DMS114 treated with DMSO at 0.1 percent for 48 hours (cell line): ENCODE results near the gene MOK.
"Not testable (repeated sequence)": the region's sequence is repeated elsewhere in the genome, so short reads cannot be mapped to it uniquely, and the experiment has no call there.

Experiments used
- DNase-seq: peaks from one replicate; lab custom pipeline; 2025; ENCODE audit not compliant: unreplicated experiment; lab: John Stamatoyannopoulos, UW

MOK gene, protein sequence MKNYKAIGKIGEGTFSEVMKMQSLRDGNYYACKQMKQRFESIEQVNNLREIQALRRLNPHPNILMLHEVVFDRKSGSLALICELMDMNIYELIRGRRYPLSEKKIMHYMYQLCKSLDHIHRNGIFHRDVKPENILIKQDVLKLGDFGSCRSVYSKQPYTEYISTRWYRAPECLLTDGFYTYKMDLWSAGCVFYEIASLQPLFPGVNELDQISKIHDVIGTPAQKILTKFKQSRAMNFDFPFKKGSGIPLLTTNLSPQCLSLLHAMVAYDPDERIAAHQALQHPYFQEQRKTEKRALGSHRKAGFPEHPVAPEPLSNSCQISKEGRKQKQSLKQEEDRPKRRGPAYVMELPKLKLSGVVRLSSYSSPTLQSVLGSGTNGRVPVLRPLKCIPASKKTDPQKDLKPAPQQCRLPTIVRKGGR

DNA sequence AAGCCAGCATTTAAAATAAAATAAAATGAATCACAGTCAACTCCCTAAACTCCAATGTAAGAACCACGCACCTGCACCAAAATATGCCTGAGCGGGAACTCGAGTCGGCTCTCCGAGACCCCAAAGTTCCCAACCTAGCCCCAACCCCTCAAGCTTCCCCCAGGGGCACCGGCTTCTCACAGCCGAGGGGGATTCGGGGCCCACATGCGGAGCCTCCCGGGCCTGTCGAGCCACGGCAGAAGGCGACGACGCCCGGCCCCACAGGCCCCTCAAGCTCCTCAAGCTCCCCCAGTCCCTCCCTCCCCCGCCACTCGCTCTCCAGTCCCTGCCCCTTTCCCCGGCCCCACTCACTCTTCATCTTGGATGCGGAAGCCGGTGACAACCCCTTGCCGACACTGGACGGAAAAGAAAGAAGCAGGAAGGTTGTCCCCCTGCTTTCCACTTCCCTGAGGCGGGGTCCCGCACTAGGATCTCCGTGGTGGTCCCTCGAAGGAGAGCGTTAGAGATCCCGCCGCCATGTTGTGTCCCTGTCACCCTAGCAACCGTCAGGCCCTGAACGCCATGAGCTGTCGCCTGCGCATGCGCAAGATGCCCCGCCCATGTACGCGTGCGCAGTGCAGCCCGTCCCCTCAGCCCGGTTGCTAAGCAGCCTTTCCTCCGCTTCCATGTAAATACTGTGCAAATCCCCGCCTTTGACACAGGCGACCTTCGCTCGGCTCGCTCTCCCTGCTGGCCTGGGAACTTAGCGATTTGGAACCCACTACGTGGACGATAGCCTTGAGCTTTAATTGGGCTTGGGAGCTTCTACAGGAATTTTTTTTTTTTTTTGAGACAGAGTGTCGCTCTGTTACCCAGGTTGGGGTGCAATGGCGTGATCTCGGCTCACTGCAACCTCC, at the start of gene MOK:
MOK (minus strand) TSS at position 554 of the 896 bp plus-strand sequence; CDS start at position 358, 196 bp downstream.
- peak; percentile 85 for DNase-seq

DNA sequence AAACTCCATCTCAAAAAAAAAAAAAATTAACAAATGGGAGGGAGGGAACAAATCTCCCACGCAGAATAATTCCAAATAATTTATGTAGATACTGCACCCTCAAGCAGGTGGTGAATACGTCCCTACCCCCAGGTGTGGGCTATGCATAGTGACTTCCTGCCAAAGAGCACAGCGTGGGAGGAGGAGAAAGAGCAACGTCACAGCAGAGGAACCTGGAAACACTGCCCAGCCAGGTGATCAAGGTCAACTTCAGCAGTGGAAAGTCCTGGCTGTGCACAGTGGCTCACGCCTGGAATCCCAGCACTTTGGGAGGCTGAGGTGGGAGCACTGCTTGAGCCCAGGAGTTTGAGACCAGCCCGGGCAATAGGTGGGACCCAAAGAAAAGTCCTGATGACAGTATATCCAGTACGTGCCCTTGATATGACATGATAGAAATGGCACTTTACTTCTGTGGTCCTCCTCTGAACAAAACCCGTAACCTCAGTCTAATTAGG, 48.2 kb upstream of the MOK start:
- no peak for DNase-seq

DNA sequence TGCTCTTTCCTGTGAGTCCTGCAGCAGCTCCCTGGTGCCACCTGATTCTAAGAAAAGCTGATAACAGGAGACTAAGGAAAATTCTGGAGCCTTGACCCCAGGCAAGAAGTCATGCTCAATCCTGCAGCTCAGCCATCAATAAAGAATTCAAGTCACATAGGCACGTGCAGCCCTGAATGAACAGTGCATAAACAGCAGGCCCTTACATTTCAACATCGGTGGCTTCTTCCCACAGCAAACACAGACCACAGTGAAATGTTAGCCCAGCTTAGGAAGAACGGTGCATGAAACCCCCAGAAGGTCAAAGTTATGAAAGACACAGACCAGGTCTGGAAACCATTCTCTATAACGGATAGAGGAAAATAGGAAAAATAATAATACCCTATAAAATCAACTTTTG, 47.2 kb upstream of the MOK start:
- DNase-seq: no peak

DNA sequence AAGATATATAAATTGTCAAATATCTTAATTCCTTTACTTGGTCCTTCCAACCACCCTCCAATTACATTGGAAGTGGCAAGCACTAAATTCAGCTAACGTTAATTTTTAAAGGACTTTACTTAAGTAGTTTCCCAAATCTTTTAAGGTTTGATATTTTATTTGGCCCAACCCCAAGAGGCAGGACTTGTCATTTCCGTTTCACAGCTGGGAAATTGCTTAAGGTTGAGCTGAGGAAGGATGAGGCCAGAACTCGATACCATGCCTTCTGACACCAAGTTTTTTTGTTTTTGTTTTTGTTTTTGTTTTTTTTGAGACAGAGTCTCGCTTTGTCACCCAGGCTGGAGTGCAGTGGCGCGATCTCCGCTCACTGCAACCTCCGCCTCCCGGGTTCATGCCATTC, 46.6 kb upstream of the MOK start:
- not testable (repeated sequence) for DNase-seq

DNA sequence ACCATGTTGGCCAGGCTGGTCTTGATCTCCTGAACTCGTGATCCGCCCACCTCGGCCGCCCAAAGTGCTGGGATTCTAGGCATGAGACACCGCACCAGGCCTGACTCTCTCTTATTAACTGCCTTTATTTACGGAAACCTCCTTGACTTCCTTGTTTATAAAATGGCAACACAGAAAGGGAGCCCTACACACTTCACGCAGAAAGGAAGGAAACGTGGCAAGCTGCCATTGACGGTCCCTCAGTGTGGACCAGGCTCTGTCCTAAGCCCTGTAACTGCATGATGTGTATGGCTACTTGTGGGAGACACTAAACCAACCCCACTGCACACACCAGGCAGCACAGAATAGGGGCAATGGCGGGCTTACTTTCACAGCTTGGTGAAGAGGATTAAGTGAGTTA, 46.1 kb upstream of the MOK start:
- DNase-seq: no peak

DNA sequence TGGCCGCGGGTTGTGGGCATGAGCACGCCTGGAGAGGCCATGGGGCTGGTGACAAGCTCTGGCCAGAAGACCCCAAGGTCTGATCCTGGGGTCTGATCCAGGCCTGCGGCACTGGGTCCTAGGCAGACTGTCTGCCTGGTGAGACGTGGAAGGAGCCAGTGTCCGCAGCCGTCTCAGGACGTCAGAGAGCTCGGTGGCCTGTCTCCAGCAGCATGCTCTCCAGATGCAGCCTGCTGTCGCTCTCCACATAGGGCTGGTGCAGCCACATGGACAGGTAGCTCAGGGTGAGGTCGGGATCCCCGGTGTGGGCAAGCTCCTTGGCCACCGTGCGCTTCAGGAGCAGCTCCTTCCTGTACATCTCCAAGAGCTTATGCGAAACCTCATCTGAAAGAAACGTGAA, 43.4 kb upstream of the MOK start:
- no peak for DNase-seq

DNA sequence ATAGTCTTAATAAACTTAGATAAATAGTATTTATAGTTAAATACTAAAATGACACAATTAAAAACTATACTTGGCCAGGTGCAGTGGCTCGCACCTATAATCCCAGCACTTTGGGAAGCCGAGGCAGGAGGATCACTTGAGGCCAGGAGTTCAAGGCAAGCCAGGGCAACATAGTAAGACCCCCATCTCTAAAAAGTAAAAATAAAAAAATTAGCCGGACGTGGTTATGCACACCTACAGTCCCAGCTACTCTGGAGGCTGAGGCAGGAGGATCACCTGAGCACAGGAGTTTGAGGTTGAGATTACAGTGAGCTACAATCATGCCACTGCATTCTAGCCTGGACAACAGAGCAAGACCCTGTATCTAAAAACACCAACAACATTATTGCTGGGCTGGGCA, 41.7 kb upstream of the MOK start:
- DNase-seq: no peak

DNA sequence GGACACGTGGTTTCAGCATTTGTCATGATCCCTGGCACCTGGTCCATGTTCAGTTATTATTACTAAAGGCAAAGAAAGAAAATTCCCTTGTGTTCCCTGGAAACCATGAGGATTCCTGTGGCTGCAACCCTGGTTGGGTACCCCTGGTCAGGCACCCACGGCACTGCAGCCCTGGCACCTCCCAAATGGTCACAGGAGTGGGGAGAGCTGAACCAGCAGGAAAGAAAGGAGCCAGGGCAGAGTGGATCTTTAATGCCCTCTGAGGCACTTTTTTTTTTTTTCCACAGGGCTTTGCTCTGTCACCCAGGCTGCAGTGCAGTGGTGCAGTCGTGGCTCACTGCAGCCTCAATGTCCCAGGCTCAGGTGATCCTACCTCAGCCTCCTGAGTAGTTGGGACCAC, 40.3 kb upstream of the MOK start:
- no peak for DNase-seq

DNA sequence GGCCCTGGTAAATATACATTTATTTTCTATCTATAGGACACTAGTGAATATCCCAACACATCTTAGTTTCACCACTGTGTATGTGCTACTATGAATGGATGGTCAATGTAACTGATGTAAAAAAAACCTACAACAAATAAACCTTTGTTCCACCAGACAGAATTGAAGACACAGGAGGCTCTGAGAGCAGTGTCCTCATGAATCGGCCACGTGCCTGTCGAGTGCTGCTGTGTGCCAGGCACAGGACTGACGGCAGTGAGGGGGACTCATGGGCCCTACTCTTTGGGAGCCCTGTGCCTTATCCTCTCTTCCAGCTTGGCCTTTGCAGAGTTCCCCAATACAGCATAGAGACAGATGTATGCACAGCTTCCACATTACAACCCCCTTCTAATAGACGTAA, 39.5 kb upstream of the MOK start:
- DNase-seq: no peak

DNA sequence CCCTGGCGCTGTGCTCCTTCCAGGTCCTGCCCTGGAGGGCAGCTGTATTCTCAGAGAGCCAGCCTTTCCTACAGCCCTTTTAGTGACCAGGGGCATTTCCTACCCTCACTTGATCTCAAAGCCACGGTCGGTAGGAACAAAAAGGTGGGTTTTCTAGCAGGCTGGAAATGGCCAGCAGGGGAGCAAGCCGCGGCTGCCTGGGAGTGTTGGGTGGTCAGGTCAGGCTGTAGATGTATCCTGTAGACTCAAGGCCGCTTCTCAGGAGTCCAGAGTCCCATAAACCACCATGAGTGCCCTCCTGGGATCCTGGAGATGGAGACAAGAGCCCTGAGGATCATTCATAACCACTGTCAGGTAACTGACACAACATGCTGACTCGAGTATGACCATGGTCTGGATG, 39.1 kb upstream of the MOK start:
- DNase-seq: no peak

DNA sequence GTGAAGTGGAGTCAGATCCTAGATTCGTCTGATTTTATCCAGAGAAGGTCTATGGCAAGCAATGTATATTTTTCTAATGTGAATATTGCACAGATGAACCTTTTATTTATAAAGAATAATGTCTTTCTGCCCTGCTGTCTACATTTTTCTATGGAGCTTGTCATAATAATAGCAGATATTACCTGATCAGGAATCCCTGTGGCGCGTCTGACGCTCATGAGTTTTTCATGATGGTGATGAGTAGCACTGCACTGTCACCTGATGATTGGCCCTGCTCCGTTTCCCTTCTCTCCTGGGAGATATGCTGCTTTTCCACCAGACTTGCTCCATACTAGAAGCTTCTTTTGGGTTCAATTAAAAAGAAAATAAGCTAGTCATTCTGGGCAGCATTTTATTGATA, 37.3 kb upstream of the MOK start:
- no peak for DNase-seq

DNA sequence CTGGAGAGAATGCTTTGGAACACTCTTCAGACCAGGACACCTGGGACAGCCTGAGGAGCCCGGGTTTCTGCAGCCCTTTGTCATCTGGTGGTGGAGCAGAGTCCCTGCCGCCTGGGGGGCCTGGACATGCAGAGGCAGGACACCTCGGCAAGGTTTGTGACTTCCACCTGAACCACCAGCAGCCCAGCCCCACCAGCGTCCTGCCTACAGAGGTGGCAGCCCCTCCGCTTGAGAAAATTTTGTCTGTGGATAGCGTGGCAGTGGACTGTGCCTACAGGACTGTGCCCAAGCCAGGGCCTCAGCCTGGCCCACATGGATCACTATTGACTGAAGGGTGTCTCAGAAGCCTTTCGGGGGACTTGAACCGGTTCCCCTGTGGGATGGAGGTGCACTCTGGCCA, 36.6 kb upstream of the MOK start:
- no peak for DNase-seq

DNA sequence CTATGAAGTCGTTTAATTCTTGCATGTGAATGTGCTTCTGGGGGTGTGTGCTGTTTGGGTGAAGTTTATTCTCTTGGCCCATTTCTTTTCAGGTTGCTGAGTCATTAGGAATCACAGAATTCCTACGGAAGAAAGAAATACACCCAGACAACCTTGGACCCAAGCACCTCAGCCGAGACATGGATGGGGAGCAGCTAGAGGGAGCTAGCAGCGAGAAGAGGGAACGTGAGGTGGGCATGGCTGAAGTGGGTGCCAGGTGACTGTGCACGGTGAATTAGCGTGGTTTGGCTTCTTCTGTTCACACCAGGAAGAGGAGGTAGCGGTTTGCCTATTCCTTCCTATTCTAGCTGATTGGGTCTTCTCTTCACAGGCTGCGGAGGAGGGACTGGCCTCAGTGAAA, 33.8 kb upstream of the MOK start:
- DNase-seq: no peak

DNA sequence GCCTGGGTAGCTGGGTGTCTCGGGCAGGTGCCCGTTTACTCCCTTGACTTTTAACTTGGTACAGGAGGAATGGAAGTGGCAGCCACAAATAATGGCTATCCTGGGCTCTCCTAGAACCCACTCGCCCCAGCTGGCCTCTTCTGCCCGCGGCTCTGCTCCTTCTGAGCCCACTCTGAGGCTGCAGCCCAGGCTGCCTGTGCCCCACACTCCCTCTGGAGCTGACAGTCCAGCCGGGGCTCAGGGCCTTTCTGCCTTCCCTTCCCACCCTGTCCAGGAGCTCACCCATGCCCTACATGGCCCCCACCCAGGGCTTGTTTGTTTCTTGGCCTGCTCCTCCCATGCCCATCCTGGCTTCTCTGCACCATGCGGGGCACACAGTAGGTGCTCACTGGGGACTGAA, 30.2 kb upstream of the MOK start:
- no peak for DNase-seq

DNA sequence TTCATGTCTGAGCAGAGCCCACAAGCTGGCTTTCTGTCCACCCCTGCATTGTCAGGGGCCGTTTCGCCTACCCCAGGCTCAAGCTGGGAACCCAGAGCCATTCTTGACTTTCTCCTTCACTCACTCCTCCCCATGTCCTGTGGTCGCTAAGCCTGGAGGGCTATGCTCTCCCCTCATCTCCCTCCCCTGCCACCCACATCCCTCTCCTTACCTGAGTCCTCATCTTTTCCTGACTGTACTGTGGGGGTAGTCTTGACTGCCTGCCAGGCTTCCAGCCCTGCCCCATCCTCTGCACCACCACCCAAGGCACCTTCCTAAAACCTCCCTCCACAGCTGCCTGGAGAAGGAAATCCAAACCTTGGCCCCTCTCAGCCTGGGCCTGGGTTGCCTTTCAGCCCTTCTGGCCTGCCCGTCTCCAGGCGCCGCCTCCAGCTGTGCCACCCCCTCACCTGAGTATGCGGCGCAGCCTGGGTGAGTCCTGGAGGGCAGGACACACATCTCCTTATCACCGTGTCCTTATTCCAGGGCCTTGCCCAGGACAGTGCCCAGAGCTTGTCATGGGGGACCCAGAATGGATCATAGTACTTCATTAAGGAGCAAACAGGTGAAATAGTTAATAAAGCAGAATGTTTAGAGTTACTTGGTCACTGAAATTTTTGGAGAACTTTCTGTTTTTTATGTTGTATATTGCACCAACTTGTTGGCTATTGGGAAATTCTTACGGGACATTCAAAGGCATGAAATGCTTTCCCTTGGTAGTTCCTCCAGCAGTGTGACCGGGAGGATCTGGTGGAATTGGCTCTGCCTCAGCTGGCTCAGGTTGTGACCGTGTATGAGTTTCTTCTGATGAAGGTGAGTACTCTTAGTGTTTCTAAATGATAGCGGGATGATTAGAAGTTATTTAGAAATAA, 29.1 kb upstream of the MOK start:
- no peak for DNase-seq

DNA sequence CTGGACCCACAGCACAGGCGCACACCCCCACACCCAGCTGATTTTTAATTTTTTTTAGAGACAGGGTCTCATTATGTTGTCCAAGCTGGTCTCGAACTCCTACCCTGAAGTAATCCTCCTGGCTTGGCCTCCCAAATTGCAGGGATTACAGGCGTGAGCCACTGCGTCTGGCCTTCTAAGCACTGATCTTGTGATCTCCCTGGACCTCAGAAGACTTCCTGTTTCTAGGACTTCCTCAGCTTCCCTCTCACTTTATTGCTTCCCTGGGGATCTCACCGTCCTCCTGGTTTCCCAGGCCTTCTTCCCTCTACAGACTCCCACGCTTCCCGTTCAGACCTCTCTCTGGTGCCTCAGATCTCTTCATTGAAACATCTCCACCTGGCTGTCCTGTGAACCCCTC, 28.4 kb upstream of the MOK start:
- DNase-seq: no peak

DNA sequence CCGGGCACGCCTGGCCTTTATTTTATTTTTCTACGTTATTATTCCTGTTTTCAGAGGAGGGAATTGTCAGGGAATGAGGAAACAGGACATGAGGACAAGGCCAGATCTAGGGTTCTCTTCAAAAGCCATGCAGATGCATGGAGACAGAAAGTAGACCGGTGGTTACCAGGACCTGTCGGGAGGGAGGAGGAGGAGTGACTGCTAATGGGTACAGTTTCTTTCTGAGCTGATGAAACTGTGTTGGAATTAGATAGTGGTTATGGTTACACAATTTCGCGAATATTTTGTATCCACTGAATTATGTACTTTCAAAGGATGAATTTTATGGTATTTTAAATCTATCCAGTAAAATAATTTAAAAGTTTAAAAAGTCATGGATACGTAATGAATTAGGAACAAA, 25.8 kb upstream of the MOK start:
- DNase-seq: no peak

DNA sequence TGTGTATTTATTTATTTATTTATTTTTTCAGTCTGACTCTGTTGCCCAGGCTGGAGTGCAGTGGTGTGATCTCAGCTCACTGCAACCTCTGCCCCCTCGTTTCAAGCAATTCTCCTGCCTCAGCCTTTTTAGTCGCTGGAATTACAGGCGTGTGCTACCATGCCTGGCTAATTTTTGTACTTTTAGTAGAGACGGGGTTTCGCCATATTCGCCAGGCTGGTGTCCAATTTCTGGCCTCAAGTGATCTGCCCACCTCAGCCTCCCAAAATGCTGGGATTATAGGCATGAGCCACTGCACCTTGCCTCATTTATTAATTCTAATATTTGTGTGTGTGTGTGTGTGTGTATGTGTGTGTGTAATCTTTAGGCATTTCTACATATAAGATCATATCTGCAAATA, 24.4 kb upstream of the MOK start:
- not testable (repeated sequence) for DNase-seq

DNA sequence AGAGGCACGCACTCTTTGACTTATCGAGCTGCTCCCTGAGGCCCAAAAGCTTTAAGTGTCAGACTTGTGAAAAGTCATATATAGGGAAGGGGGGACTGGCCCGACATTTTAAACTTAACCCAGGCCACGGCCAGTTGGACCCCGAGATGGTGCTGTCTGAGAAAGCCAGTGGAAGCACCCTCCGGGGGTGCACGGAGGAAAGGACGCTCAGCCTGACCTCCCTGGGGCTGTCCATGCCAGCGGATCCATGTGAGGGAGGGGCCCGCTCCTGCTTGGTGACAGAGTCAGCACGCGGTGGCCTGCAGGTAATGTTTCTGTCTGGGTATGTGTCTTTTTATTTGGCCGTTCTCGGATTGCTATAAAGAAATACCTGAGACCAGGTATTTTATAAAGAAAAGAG, 21.6 kb upstream of the MOK start:
- DNase-seq: no peak

DNA sequence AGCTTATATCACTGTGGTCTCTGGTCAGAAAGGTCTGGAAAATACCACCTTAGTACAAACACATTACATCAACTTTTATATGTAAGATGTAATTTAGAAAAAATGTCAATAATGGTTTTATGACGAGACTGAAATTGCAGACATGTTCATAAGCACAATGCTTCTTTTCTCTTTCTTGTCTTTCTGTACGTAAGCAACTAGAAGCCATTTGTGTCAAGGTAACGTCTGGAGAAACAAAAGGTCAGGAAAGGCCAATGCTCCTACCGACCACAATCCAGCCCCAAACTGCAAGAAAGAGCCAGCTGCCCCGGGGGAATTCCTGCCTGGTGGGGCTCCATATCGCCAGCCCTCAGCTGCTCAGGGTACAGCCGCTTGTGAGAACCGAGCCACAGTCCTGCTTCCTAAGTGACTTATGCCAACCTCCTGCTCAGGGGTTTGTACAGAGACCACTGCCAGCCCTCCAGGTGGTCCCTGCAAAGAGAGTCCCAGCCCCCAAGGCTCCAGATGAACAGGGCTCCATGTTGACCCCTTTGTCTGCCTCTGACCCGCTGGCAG, 20.9 kb upstream of the MOK start:
- DNase-seq: no peak

DNA sequence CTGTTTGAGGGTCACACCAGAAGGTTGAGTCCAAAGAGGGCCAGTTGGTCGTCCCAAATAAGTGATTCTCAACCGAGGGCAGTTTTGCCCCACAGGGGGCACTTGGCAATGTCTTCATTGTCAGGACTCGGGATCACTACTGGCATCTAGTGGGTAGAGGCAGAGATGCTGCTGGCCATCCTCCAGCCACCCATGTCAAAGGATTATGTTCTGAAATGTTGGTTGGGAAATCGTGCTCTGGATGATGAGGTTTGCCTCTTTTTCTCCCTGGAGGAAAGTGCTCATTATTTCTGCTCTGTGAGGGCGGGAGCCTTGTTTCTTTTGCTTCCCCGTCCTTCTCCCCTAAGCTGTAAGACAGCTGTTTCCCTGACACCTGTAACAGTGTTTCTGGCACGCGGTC, 18.1 kb upstream of the MOK start:
- DNase-seq: peak; percentile 52
